Vagina (tissue), 2 donors: ENCODE data around the gene INO80D.

Experiments
- CTCF ChIP-seq, 3 experiments: fragments of 450-650 bp in 2 of 3; fragments of 200-600 bp in 1 of 3; sonication (generic) in 1 of 3; IDR thresholded peaks; one replicate each; pipeline ENCODE4 v1.5.1; 2017 to 2019; ENCODE audit warnings: antibody characterized with exemption in 3 of 3, mild to moderate bottlenecking in 2 of 3, moderate library complexity in 2 of 3
- POLR2A ChIP-seq, 2 donors: fragments of 450-650 bp; IDR thresholded peaks; one replicate each; pipeline ENCODE4 v1.6.1; 2017; ENCODE audit warnings: antibody characterized with exemption in 2 of 2, mild to moderate bottlenecking in 2 of 2, moderate library complexity in 2 of 2
- POLR2AphosphoS5 ChIP-seq, 2 donors: sonication (generic); formaldehyde crosslinking; IDR thresholded peaks; one replicate each; pipeline ENCODE4 v1.9.0; 2017; ENCODE audit warnings: antibody characterized with exemption in 2 of 2, mild to moderate bottlenecking in 2 of 2, low read depth in 1 of 2; ENCODE audit not compliant: insufficient read depth in 1 of 2

- TF ChIP-seq CTCF (IDR thresholded peaks at IDR 0.05) = no peak
- TF ChIP-seq POLR2AphosphoS5 (IDR thresholded peaks at IDR 0.05; ENCODE audit: insufficient read depth in 1 of 2, low read depth in 1 of 2) = no peak
- no peak for TF ChIP-seq POLR2A (IDR thresholded peaks at IDR 0.05)
Measured at GRCh38 chr2:205964111-205964761, 121.7 kb downstream of the INO80D start.
